Measurements from ENCODE around the gene BARX2. TPM values are rescaled to one million over a fixed set of nuclear protein-coding genes. Genes with fewer than 3 reads are reported as not detected.

BARX2 gene
- total RNA-seq, 1 donor from 2014 or later, result 0.40 TPM

GRCh38 chr11:129414144-129414872, 38.7 kb downstream of the BARX2 start:
- no peak overlapping the region for H3K4me3 ChIP-seq (ENCODE audit: low read depth, low read length)
- DNase-seq (ENCODE audit: low read depth), result no peak
- TF ChIP-seq, protein P1, sequence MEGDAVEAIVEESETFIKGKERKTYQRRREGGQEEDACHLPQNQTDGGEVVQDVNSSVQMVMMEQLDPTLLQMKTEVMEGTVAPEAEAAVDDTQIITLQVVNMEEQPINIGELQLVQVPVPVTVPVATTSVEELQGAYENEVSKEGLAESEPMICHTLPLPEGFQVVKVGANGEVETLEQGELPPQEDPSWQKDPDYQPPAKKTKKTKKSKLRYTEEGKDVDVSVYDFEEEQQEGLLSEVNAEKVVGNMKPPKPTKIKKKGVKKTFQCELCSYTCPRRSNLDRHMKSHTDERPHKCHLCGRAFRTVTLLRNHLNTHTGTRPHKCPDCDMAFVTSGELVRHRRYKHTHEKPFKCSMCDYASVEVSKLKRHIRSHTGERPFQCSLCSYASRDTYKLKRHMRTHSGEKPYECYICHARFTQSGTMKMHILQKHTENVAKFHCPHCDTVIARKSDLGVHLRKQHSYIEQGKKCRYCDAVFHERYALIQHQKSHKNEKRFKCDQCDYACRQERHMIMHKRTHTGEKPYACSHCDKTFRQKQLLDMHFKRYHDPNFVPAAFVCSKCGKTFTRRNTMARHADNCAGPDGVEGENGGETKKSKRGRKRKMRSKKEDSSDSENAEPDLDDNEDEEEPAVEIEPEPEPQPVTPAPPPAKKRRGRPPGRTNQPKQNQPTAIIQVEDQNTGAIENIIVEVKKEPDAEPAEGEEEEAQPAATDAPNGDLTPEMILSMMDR (conservative IDR thresholded peaks at IDR 0.05; ENCODE audit: low read depth, low read length), result no peak

- no peak overlapping the region for H3K4me3 ChIP-seq (ENCODE audit: low read depth, low read length)
- no peak for DNase-seq (ENCODE audit: low read depth)
- TF ChIP-seq, protein P1 (conservative IDR thresholded peaks at IDR 0.05; ENCODE audit: low read depth, low read length), result no peak
Observed at GRCh38 chr11:129416080-129416820, 40.6 kb downstream of the BARX2 start.

GRCh38 chr11:129417458-129417857, 41.8 kb downstream of the BARX2 start:
- TF ChIP-seq, protein P1 (conservative IDR thresholded peaks at IDR 0.05; ENCODE audit: low read depth, low read length), result no peak
- no peak for DNase-seq (ENCODE audit: low read depth)
- no peak overlapping the region for H3K4me3 ChIP-seq (ENCODE audit: low read depth, low read length)

DNA sequence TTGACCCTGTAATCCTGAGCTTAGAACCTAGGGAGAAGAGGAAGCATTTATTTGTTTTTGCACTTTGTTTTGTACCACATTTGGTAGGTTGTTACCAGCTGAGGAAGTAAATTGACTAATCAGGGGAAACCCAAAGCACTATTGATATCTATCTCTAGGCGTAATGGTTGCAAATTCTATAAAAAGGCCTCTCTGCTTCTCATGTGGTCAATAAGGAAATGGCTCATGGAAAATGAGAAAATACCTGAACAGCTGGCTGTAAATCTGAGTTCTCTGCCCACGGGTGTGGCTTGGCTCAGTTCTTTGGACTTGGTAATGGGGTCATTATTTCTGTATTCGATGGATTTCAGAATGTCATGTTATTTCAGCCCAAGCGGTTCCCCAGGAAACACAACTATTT, 42.4 kb downstream of the BARX2 start:
- TF ChIP-seq, protein P1 (conservative IDR thresholded peaks at IDR 0.05; ENCODE audit: low read depth, low read length), result no peak
- no peak for DNase-seq (ENCODE audit: low read depth)

DNA sequence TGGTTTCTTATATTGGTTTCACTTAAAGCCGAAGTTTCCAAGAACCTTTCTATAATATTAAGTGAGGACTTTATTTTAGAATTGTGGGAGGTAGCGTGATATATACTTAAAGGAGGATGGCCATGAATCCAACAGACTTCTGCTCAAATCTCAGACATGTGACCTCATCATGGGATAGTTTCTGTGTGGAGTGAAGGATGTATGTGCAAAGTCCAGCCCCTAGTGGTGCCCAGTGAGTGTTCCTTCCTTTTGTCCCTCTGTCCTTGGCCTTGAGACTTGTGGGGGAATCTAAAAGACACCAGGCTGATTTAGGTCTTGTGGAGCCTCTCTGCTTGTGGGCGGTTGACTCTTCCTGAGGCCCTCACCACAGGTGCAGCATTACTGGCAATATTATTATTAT, 43.7 kb downstream of the BARX2 start:
- TF ChIP-seq, protein P1 (conservative IDR thresholded peaks at IDR 0.05; ENCODE audit: low read depth, low read length), result no peak
- H3K4me3 ChIP-seq (ENCODE audit: low read depth, low read length), result no peak overlapping the region
- DNase-seq (ENCODE audit: low read depth), result no peak

More for the DNA sequence above, 42.4 kb downstream of the BARX2 start:
- H3K4me3 ChIP-seq (ENCODE audit: low read depth, low read length), result no peak overlapping the region

DNA sequence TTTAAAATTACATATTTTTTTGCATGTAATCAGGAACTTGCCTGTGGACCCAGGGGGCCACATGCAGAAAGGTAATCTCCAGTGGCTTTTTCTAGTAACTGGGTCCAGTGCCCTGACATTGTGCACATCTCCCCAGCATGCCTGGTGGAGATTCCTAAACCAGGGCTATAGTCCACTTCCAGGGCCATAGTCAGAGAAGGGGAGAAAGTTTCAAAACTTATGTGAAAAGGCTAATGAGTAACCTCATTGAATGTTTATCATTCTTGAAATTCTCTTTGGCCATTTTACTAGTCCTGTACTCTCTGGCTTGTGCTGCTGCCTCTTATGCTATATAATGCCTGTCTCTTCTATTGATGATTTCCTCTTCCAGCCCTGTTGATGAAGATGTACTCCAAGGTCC, 47.8 kb downstream of the BARX2 start:
- TF ChIP-seq, protein P1 (conservative IDR thresholded peaks at IDR 0.05; ENCODE audit: low read depth, low read length), result no peak
- H3K4me3 ChIP-seq (ENCODE audit: low read depth, low read length), result no peak overlapping the region
- no peak for DNase-seq (ENCODE audit: low read depth)

All from epithelial cell of proximal tubule (primary cell).